Right lobe of liver (tissue), 4 donors: ENCODE data around the gene CD300A.

Source experiments
- POLR2A ChIP-seq: fragments of 450-650 bp; IDR thresholded peaks from one replicate; pipeline ENCODE4 v1.6.1; 2017; ENCODE audit warnings: antibody characterized with exemption, mild to moderate bottlenecking
- TF ChIP-seq, protein P1 (sequence below), 4 donors: fragments of 200-600 bp in 3 of 4; fragments of 450-650 bp in 1 of 4; IDR thresholded peaks; one replicate each; pipeline versions ENCODE4 v1.5.1 to v1.8.0; 2016 to 2022; ENCODE audit warnings: antibody characterized with exemption in 4 of 4, mild to moderate bottlenecking in 2 of 4
- donor health status: DM: no; HTN: no; CAD: no.
- donor health status: DM: no; HTN: no; CAD: no.
- donor health status: DM: no; HTN: yes; CAD: no.

DNA sequence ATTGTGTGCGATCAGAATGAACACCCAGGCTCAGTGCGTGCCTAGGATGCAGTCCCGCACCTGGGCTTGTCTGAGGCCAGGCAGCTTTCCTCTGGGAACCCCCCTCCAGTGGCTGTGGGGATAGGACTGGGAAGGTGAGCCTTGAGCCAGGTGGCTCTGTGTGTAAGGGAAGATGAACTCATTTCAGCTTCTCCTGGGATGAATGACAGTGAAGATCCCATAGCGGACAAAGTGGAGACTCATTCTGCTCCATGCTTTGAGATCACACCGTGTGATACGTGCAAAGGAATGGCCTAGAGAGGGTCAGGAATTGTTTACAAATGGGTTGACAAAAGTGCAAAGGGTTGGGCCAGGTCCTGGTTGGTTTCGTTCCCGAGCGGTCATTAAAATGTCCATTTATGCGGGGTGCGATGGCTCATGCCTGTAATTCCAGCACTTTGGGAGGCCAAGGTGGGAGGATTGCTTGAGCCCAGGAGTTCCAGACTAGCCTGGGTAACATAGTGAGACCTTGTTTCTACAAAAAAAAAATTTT, 18.7 kb upstream of the CD300A start:
- TF ChIP-seq, protein P1, sequence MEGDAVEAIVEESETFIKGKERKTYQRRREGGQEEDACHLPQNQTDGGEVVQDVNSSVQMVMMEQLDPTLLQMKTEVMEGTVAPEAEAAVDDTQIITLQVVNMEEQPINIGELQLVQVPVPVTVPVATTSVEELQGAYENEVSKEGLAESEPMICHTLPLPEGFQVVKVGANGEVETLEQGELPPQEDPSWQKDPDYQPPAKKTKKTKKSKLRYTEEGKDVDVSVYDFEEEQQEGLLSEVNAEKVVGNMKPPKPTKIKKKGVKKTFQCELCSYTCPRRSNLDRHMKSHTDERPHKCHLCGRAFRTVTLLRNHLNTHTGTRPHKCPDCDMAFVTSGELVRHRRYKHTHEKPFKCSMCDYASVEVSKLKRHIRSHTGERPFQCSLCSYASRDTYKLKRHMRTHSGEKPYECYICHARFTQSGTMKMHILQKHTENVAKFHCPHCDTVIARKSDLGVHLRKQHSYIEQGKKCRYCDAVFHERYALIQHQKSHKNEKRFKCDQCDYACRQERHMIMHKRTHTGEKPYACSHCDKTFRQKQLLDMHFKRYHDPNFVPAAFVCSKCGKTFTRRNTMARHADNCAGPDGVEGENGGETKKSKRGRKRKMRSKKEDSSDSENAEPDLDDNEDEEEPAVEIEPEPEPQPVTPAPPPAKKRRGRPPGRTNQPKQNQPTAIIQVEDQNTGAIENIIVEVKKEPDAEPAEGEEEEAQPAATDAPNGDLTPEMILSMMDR (IDR thresholded peaks at IDR 0.05) = no peak
- TF ChIP-seq POLR2A = no peak
